Lower leg skin (tissue), 4 donors: ENCODE results near the gene ATAD5. TPM values are rescaled to one million over a fixed set of nuclear protein-coding genes. Genes with fewer than 3 reads are reported as not detected.

Experiments
- DNase-seq, 2 donors: peaks; one replicate each; pipeline ENCODE4 v3.0.0-alpha.2; 2019; ENCODE audit warnings: low spot score in 2 of 2
- H3K4me3 ChIP-seq: fragments of 200-600 bp; sonication (generic); 2 replicates; pipeline ENCODE4 v1.5.1; 2017; ENCODE audit warnings: mild to moderate bottlenecking, low read depth; ENCODE audit not compliant: poor library complexity, severe bottlenecking
- POLR2A ChIP-seq, 2 donors: fragments of 450-650 bp; IDR thresholded peaks; one replicate each; pipeline ENCODE4 v1.6.1; 2016 to 2017; ENCODE audit warnings: antibody characterized with exemption in 2 of 2, mild to moderate bottlenecking in 1 of 2, moderate library complexity in 1 of 2
- WGBS, 2 donors: methylation state at CpG; one replicate each; pipeline ENCODE4 v1.1.5; 2018; 5-methylcytosine and 5-hydroxymethylcytosine counted together
- intact Hi-C: fragments of 100-400 bp; cut with DNase I; formaldehyde crosslinking; loops from one replicate; pipeline ENCODE4 v1.15.0; 2023; ENCODE audit warnings: low total_unique reads
- total RNA-seq, 4 donors: library from RNA; depleted of rRNA; stranded (reverse); fragments of >200 nt; gene quantifications; one replicate each; pipeline ENCODE4 v1.1.0, GENCODE V29; 2016
- TF ChIP-seq, protein P1 (sequence below), 3 donors: fragments of 450-650 bp; IDR thresholded peaks; one replicate each; pipeline ENCODE4 v1.5.1; 2016; ENCODE audit warnings: antibody characterized with exemption in 3 of 3, mild to moderate bottlenecking in 3 of 3, moderate library complexity in 2 of 3

Gene ATAD5
- total RNA-seq, 4 donors from 2014 or later, result 0.93 to 1.5 (median 1.4) TPM

DNA sequence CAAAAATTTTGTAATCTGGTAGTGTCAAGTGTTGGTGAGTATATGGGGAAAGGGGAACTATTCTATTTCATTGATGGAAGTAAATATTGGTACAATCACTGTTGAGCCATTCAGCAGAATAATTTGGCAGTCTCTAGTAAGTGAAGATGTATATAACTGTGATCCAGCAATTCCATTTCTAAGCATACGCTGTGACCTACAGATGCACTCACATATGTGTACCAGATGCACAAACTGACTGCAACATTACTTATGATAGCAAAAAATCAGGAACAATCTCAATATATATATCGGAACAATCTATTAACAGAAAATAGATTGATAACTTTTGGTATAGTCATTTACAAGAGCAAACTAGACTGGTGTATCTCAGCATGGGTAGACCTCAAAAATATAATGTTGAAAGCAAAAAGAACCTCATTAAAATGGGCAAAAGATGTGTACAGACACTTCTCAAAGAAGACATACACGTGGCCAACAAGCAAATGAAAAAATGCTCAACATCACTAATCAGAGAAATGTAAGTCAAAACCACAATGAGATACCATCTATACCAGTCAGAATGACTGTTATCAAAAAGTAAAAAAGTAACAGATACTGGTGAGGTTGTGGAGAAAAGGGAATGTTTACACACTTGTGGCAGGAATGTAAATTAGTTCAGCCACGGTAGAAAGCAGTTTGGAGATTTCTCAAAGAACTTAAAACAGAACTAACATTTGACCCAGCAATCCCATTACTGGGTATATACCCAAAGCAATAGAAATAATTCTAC lies 110.7 kb downstream of the ATAD5 start:
- DNase-seq, result no peak
- 54 to 60% methylated on average over 4 of the region's 4 CpGs for WGBS, 2 donors
- H3K4me3 ChIP-seq, result no peak overlapping the region
- TF ChIP-seq, protein P1, sequence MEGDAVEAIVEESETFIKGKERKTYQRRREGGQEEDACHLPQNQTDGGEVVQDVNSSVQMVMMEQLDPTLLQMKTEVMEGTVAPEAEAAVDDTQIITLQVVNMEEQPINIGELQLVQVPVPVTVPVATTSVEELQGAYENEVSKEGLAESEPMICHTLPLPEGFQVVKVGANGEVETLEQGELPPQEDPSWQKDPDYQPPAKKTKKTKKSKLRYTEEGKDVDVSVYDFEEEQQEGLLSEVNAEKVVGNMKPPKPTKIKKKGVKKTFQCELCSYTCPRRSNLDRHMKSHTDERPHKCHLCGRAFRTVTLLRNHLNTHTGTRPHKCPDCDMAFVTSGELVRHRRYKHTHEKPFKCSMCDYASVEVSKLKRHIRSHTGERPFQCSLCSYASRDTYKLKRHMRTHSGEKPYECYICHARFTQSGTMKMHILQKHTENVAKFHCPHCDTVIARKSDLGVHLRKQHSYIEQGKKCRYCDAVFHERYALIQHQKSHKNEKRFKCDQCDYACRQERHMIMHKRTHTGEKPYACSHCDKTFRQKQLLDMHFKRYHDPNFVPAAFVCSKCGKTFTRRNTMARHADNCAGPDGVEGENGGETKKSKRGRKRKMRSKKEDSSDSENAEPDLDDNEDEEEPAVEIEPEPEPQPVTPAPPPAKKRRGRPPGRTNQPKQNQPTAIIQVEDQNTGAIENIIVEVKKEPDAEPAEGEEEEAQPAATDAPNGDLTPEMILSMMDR (IDR thresholded peaks at IDR 0.05), result no peak
- no peak for TF ChIP-seq POLR2A (IDR thresholded peaks at IDR 0.05)
- intact Hi-C loops, result no loop called here

Other genes starting within 250 kb of the ATAD5 start
- 10 to 100 TPM; 16.8 to 22.5 (median 18.9) TPM for gene CRLF3, start 7.3 kb upstream of the ATAD5 start, total RNA-seq
- gene TEFM, start 74.3 kb downstream of the ATAD5 start, total RNA-seq, result 10 to 100 TPM in 3 of 4 donors, 1 to 10 TPM in 1; 7.8 to 23.3 (median 12.4) TPM
- gene ADAP2, start 90.0 kb downstream of the ATAD5 start, total RNA-seq, result 10 to 100 TPM; 13.6 to 24.1 (median 18.3) TPM
- gene RNF135, start 139.1 kb downstream of the ATAD5 start, total RNA-seq, result 10 to 100 TPM; 45.6 to 67.9 (median 53.5) TPM